ENCODE measurements around the gene CTAGE6. TPM values are rescaled to one million over a fixed set of nuclear protein-coding genes. Genes with fewer than 3 reads are reported as not detected.

CTAGE6 gene
- total RNA-seq, 2 experiments from 2014 or later, result 0.42 to 0.92 TPM

Other genes starting within 250 kb of the CTAGE6 start
- gene CTAGE15, start 185.9 kb downstream of the CTAGE6 start, total RNA-seq, result under 1 TPM; 0.56 to 0.57 TPM
- 10 to 100 TPM; 22.2 to 22.5 TPM for gene TCAF2, start 136.7 kb downstream of the CTAGE6 start, total RNA-seq
- 10 to 100 TPM; 14.6 to 15.5 TPM for gene TCAF1, start 144.5 kb upstream of the CTAGE6 start, total RNA-seq
- not detected for gene OR2F2, start 177.5 kb upstream of the CTAGE6 start, total RNA-seq
- not detected for gene OR2F1, start 197.1 kb upstream of the CTAGE6 start, total RNA-seq
- gene OR6B1, start 242.6 kb upstream of the CTAGE6 start, total RNA-seq, result not detected

Data from activated CD4-positive, alpha-beta T cell treated with anti-CD3 and anti-CD28 coated beads, Interleukin-2, amount 10 ng/mL, durations not matched to agents 7 days and 5 days (primary cell).